HG03457 (cell line): ENCODE measurements around the gene PEX5.
"Not testable (repeated sequence)": the region's sequence is repeated elsewhere in the genome, so short reads cannot be mapped to it uniquely, and the experiment has no call there.

Experiments used
- ATAC-seq: cut with Tn5 transposase; IDR thresholded peaks from one replicate; pipeline ENCODE4 v1.9.1; 2021; ENCODE audit warnings: moderate number of reproducible peaks; ENCODE audit not compliant: unreplicated experiment

PEX5 gene

GRCh38 chr12:7210642-7211151 is 21.2 kb downstream of the PEX5 start:
- ATAC-seq, result no peak

DNA sequence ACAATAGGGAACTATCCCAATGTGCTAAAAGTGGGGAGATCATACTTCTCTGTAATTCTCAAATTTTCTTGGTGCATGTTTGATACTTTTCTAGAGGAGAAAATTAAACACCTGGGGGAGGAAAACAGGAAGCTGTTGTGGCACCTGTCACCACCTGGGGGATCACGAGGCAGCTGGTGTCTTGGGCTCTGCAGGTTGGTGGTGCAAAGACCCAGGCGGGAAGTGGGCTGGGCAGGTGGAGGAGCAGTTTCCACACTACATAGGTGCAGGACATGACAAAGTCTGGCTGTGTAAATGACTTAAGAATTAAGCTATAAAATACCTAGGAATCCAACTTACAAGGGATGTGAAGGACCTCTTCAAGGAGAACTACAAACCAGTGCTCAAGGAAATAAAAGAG is 23.2 kb downstream of the PEX5 start:
- ATAC-seq, result no peak

- ATAC-seq, result not testable (repeated sequence)
Measured at GRCh38 chr12:7213745-7214144, 24.3 kb downstream of the PEX5 start.

GRCh38 chr12:7217475-7218069 is 28.1 kb downstream of the PEX5 start:
- no peak for ATAC-seq

GRCh38 chr12:7219599-7220243 is 30.2 kb downstream of the PEX5 start:
- no peak for ATAC-seq

GRCh38 chr12:7221486-7221885 is 32.0 kb downstream of the PEX5 start:
- ATAC-seq, result no peak

DNA sequence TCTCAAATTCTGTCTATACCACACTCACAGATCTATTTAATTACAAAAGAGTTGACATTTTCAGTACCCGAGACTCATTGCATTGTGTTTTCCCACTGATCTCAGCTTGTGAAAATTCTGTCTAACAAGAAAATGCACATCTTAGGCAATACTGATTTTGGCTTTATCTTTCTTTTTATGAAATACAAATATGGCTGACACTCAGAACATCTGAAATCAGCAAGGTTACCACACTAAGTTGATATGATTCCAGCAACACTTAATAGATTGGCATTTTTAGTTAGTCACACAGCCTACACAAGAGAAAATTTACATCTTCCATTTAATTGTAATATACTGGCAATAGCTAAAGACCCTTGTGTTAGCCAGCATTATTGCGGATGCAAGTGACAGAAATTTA is 40.3 kb downstream of the PEX5 start:
- no peak for ATAC-seq

DNA sequence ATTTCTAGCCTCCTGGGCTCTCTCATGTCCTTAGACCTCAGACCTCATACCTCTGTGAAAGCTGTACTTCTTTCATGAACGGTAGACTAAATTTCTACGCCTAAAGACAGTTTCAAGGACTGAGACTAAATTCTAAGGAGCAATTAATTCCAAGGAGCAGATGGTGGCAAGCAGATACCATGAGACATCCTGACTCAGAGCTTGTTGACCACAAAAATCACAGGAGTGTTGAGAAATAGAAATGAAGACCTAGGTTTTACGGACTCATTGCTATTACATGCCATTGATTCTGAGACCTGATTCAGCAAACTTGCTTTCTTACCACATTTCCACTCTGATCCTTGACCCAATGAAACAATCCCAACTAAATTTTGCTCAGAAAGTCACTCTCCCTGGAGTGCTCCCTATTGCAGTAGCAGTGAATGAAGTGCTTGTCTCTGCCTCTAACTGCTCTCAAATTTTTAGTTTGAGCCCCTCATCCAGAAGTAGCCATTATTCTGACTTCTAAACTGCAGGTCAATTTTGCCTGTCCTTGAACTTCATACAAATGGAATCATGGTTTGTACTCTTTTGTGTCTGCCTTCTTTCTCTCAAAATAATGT is 52.0 kb downstream of the PEX5 start:
- no peak for ATAC-seq

DNA sequence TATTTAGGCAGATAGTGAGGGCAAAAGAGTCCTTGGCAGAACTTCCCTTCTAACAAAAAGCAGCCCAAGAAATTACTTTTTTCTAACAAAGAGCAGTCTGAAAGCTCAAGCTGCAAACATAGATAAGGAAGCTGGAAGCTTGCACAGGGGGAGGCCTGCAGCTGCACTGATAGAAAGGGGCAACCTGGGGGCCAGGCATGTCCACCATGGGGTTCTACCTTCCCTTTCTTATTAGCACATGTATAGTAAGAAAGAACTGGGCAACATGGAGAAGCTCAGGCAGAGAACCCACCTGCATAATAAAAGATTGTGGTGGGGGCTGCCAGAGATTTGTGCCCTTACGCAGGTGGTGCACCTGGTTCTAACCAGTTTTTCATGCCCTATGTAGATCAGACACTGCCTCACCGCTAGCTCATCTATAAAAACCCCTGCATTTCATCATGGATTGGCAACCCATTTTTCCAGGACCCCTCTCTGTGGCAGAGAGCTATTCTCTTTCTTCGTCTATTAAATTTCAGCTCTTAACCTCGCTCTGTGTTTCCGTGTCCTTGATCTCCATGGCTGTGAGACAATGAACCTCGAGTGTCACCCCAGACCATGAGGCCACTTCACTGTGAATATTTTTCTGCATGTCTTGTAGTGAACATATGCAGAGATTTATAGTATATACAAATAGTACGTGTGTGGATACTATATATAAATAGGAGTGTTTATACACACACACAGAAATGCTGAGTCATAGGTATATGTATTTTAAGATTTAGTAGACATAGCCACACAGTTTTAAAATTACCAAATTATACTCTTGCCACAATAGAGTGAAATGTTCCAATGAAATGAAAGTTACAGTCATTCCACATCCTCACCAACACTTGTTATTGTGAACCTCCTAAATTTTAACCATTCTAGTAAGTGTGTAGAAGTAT is 53.0 kb downstream of the PEX5 start:
- ATAC-seq, result no peak

DNA sequence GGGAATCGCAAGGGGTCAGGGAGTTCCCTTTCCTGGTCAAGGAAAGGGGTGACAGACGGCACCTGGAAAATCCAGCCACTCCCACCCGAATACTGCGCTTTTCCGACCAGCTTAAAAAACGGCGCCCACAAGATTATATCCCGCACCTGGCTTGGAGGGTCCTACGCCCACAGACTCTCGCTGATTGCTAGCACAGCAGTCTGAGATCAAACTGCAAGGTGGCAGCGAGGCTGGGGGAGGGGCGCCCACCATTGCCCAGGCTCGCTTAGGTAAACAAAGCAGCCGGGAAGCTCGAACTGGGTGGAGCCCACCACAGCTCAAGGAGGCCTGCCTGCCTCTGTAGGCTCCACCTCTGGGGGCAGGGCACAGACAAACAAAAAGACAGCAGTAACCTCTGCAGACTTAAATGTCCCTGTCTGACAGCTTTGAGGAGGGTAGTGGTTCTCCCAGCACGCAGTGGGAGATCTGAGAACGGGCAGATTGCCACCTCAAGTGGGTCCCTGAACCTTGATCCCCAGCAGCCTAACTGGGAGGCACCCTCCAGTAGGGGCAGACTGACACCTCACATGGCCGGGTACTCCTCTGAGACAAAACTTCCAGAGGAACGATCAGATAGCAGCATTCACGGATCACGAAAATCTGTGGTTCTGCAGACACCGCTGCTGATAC is 62.0 kb downstream of the PEX5 start:
- not testable (repeated sequence) for ATAC-seq

GRCh38 chr12:7259060-7259459 is 69.6 kb downstream of the PEX5 start:
- ATAC-seq, result no peak
